Dedifferentiated amniotic fluid mesenchymal stem cell (primary cell): ENCODE results near the gene PRR36.

Experiments used
- DNase-seq: peaks from one replicate; pipeline ENCODE4 v3.0.0-alpha.2; 2016; ENCODE audit errors: extremely low spot score

PRR36 gene

GRCh38 chr19:7846155-7846646 is 28.0 kb downstream of the PRR36 start:
- no peak for DNase-seq

DNA sequence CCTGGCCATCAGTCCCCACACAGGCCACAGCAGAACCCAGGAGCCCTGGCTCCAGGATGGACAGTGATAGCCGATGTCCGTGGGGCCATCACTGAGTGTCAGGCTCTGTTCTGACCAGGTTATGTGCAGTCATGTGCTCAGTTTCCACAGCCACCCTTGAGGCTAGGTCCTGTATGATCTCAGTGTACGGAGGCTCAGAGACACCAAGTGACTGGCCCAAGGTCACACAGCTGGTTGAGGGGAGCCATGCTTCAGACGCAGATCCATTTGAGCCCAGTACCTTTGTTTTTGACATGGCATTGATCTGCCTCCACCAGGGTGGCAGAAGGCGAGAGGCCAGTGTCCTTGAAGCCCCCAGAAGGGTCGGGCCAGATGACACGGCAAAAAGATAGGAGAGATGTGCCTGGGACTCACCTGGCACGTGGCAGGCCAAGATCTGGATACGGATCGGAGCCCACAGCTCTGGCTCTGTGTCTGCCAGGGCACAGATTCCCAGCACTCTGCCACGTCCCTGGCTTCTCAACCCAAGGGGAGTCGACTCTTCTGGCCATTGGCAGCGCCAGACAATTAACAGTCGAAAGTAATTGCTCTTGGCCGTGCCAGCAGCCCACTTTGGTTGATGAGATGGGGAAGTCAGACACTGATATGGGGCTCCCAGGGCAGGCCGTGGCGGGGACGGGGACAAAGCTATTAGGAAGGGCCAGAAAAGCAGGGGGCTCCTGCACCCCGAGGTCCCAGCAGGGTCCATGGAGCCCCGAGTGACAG is 28.6 kb downstream of the PRR36 start:
- DNase-seq = no peak

GRCh38 chr19:7844951-7845350 is 29.2 kb downstream of the PRR36 start:
- DNase-seq = no peak

GRCh38 chr19:7844405-7844804 is 29.8 kb downstream of the PRR36 start:
- no peak for DNase-seq

GRCh38 chr19:7843521-7843920 is 30.7 kb downstream of the PRR36 start:
- no peak for DNase-seq

- DNase-seq = no peak
Observed at GRCh38 chr19:7842661-7843294, 31.4 kb downstream of the PRR36 start.

- DNase-seq = no peak
Observed at GRCh38 chr19:7841751-7842660, 32.2 kb downstream of the PRR36 start.

GRCh38 chr19:7840629-7841028 is 33.6 kb downstream of the PRR36 start:
- no peak for DNase-seq

DNA sequence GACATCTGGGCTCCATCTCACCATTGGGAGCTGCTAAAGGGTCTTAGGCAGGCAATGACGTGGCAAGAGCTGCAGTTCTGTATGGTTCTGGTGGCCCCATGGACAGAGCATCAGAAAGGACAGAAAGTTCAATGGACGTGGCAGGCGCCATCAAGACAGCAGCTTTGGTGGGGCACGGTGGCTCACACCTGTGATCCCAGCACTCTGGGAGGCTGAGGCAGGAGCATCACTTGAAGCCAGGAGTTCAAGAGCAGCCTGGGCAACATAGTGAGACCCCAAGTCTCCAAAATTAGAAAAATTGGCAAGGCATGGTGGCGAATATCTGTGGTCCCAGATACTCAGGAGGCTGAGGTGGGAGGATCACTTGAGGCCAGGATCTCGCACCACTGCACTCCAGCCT is 34.7 kb downstream of the PRR36 start:
- no peak for DNase-seq

GRCh38 chr19:7833225-7834099 is 40.7 kb downstream of the PRR36 start:
- no peak for DNase-seq

DNA sequence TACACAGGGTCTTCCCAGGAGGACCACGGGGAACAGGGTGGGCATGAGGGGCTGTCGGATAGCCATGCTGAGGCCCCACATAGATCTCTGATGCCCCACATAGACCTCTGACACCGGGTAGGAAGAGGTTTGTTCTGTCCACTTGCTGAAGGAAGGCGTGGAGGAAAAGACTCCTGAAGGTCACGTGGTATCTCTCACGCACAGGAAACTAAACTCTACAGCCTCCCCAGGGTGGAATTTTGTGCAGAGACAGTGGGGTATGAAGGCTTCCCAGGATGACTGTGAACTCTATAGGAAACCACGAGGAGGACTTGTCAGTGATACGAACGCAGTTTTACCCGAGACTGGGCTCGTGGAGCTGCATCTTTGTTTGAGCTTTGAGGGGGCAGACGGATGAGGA is 41.4 kb downstream of the PRR36 start:
- DNase-seq = no peak

GRCh38 chr19:7832009-7832408 is 42.2 kb downstream of the PRR36 start:
- no peak for DNase-seq

DNA sequence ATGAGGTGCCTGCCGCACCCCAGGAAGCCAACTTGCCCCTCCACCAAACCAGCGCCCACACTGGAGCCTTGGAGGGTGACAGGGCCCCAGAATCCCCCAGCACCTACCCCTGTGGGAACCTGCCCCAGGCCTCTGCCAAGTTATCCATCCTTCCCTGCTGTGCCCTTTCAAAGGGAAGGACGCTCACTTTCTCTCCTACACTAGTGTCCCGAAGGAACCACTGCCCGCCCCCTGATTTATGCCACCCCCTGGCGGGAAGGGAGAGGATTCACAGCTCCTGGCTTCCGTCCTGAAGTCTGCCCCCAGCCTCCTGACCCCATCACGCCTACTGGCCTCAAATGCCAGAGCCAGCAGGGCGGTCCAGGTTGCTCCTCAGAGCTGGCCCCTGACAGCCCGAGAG is 42.7 kb downstream of the PRR36 start:
- DNase-seq = no peak

DNA sequence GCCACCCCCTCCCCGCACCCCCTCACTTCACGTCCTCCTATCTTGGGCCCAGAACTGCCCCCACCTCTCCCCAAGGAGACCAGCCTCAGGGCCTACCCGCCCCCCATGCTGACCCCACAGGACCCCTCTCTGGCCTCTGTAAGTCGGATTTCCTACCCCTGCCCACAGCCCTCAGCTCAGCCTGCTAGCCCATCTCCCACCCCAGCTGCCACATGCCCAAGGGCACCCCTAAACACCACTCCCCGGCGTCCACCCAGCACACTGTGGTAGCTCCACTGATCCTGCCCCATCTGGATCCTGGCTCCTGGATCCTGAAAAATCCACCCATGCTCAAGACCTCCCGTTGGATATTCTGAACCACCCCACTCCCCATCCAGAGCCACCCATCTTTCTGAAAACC is 43.4 kb downstream of the PRR36 start:
- no peak for DNase-seq

- no peak for DNase-seq
Observed at GRCh38 chr19:7830272-7830771, 43.9 kb downstream of the PRR36 start.

- peak; percentile 100 for DNase-seq
Observed at GRCh38 chr19:7829561-7830271, 44.5 kb downstream of the PRR36 start, which contains the start of gene EVI5L. TSS of gene EVI5L (plus strand) at chr19:7830218. CDS start at chr19:7846543, 16,325 bp downstream.

- no peak for DNase-seq
Observed at GRCh38 chr19:7829166-7829520, 45.0 kb downstream of the PRR36 start.

DNA sequence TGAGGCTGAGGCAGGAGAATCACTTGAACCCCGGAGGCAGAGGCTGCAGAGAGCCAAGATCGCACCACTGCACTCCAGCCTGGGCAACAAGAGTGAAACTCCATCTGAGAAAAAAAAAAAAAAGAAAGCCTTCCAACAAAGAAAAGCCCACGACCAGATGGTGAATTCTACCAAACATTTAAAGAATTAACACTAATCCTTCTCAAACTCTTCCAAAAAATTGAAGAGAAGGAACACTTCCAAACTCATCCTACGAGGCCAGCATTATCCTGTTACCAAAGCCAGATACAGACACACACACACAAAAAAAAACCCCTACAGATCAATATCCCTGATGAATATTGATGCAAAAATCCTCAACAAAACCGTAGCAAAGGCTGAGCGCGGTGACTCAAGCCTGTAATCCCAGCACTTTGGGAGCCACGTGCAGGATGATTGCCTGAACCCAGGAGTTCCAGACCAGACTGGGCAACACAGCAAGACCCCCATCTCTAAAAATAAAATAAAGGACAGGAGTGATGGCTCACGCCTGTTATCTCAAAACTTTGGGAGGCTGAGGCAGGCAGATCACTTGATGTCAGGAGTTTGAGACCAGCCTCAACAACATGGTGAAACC is 50.4 kb downstream of the PRR36 start:
- DNase-seq = no peak

GRCh38 chr19:7822910-7823515 is 51.2 kb downstream of the PRR36 start:
- DNase-seq = no peak

DNA sequence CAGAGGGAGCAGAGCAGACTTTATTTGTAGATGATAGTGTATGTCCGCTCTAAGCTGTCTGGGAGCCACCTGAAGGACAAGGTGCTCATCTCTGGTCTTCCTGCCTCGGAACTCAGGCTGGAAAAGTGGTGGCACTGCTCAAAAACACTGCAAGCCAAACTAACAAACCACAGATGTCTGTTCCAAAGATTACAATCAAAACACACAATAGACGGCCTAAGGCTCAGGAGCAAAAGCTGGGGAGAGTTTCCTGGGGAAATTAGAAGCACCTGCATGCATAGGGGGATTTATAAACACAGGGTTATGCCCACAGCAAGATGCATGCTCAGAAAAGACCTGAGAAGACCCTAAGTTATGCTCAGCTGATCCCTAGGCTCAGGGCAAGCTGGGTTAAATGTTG is 53.6 kb downstream of the PRR36 start:
- DNase-seq = no peak
